IMR-90 (cell line): ENCODE measurements around the gene TCEA2. TPM values are rescaled to one million over a fixed set of nuclear protein-coding genes. Genes with fewer than 3 reads are reported as not detected.

Source experiments
- ATAC-seq: fragments of 200-7000 bp; cut with Tn5 transposase; 2 replicates; pipeline ENCODE4 v1.9.1; 2020; ENCODE audit warnings: low read depth, mild to moderate bottlenecking, moderate library complexity
- BruUV-seq: library from RNA; stranded (reverse); fragments of 400-500 nt; replicated peaks from 2 replicates; lab custom pipeline; 2021; lab: Mats Ljungman, UMichigan
- CTCF ChIA-PET: fragments of 300-600 bp; formaldehyde crosslinking; extraction: SDS; loops from one replicate; lab custom pipeline; 2021; ENCODE audit warnings: antibody characterized with exemption; lab: Yijun Ruan, JAX
- POLR2A ChIA-PET: fragments of 300-600 bp; sonication (Branson Sonifier 250); formaldehyde crosslinking; loops from one replicate; lab custom pipeline; 2022; ENCODE audit warnings: antibody characterized with exemption; ENCODE audit not compliant: unreplicated experiment; lab: Charles Lee
- DNase-seq: peaks from one replicate; pipeline ENCODE4 v3.0.0; 2013
- H2AFZ ChIP-seq: replicated peaks from 2 replicates; pipeline ENCODE3; 2013; ENCODE audit warnings: low read length, mild to moderate bottlenecking; ENCODE audit not compliant: poor library complexity
- H2AK5ac ChIP-seq: 2 replicates; pipeline ENCODE4 v1.6.1; 2013; ENCODE audit warnings: low read depth, low read length, inconsistent platforms
- H2AK9ac ChIP-seq: replicated peaks from 2 replicates; pipeline ENCODE3; 2013; ENCODE audit warnings: mild to moderate bottlenecking, low read depth, low read length, moderate library complexity; ENCODE audit not compliant: poor library complexity
- H2BK120ac ChIP-seq: 2 replicates; pipeline ENCODE4 v1.6.1; 2013; ENCODE audit warnings: low read depth, low read length, inconsistent platforms
- H2BK15ac ChIP-seq: 3 replicates; pipeline ENCODE4 v1.6.1; 2013; ENCODE audit warnings: low read depth, low read length, inconsistent platforms
- H2BK20ac ChIP-seq: 2 replicates; pipeline ENCODE4 v1.6.1; 2013; ENCODE audit warnings: low read depth, mild to moderate bottlenecking, inconsistent platforms, low read length, moderate library complexity
- H2BK5ac ChIP-seq: 2 replicates; pipeline ENCODE4 v1.6.1; 2013; ENCODE audit warnings: mild to moderate bottlenecking, low read depth, low read length, inconsistent platforms; ENCODE audit not compliant: poor library complexity, severe bottlenecking
- H3K14ac ChIP-seq: replicated peaks from 2 replicates; pipeline ENCODE4 v1.6.1; 2013; ENCODE audit warnings: low read depth, low read length, inconsistent platforms
- H3K18ac ChIP-seq: 2 replicates; pipeline ENCODE4 v1.6.1; 2013; ENCODE audit warnings: low read depth, low read length, control low read depth
- H3K23ac ChIP-seq: 2 replicates; pipeline ENCODE4 v1.6.1; 2013; ENCODE audit warnings: low read depth, low read length, inconsistent platforms
- H3K27ac ChIP-seq: 2 replicates; pipeline ENCODE4 v1.5.1; 2013; ENCODE audit warnings: mild to moderate bottlenecking, control low read depth, low read length; ENCODE audit not compliant: insufficient read depth
- H3K27me3 ChIP-seq: 2 replicates; pipeline ENCODE4 v1.6.1; 2013; ENCODE audit warnings: low read length; ENCODE audit not compliant: control insufficient read depth, insufficient read depth
- H3K36me3 ChIP-seq: 2 replicates; pipeline ENCODE4 v1.6.1; 2013; ENCODE audit warnings: low read length, mixed read lengths; ENCODE audit not compliant: control insufficient read depth, insufficient read depth
- H3K4ac ChIP-seq: 2 replicates; pipeline ENCODE4 v1.6.1; 2013; ENCODE audit warnings: low read depth, low read length, inconsistent platforms
- H3K4me1 ChIP-seq: 2 replicates; pipeline ENCODE4 v1.6.1; 2013; ENCODE audit warnings: low read length, mixed read lengths; ENCODE audit not compliant: control insufficient read depth, insufficient read depth
- H3K4me2 ChIP-seq: 2 replicates; pipeline ENCODE4 v1.6.1; 2013; ENCODE audit warnings: low read depth, mild to moderate bottlenecking, control low read depth, low read length, moderate library complexity
- H3K4me3 ChIP-seq: 2 replicates; pipeline ENCODE4 v1.5.1; 2013; ENCODE audit warnings: low read depth, mild to moderate bottlenecking, control low read depth, low read length, moderate library complexity; ENCODE audit not compliant: insufficient read depth
- H3K56ac ChIP-seq: 2 replicates; pipeline ENCODE4 v1.6.1; 2013; ENCODE audit warnings: low read length, inconsistent platforms; ENCODE audit not compliant: insufficient read depth; ENCODE audit errors: extremely low read depth
- H3K79me1 ChIP-seq, 2 experiments: 2 replicates each; pipeline ENCODE4 v1.6.1; 2013; ENCODE audit warnings: low read length in 2 of 2, inconsistent platforms in 1 of 2, low read depth in 1 of 2
- H3K9ac ChIP-seq: 2 replicates; pipeline ENCODE4 v1.6.1; 2013; ENCODE audit warnings: low read depth, low read length, control low read depth
- H3K9me1 ChIP-seq: 2 replicates; pipeline ENCODE4 v1.6.1; 2013; ENCODE audit warnings: low read length, inconsistent platforms; ENCODE audit not compliant: insufficient read depth
- H3K9me3 ChIP-seq: 2 replicates; pipeline ENCODE4 v1.6.1; 2013; ENCODE audit warnings: low read length; ENCODE audit not compliant: control insufficient read depth, insufficient read depth
- H4K20me1 ChIP-seq: 2 replicates; pipeline ENCODE4 v1.6.1; 2013; ENCODE audit warnings: low read length, inconsistent platforms; ENCODE audit not compliant: insufficient read depth
- H4K5ac ChIP-seq: 2 replicates; pipeline ENCODE4 v1.6.1; 2013; ENCODE audit warnings: mild to moderate bottlenecking, low read depth, low read length, control low read depth
- H4K8ac ChIP-seq, 2 experiments: 2 replicates each; pipeline ENCODE4 v1.6.1; 2013; ENCODE audit warnings: low read depth in 2 of 2, low read length in 2 of 2, control low read depth in 1 of 2, inconsistent platforms in 1 of 2
- H4K91ac ChIP-seq: 2 replicates; pipeline ENCODE4 v1.6.1; 2013; ENCODE audit warnings: low read depth, low read length, inconsistent platforms; ENCODE audit not compliant: insufficient read depth
- BHLHE40 ChIP-seq: fragments of 150-350 bp; IDR thresholded peaks from 2 replicates; pipeline ENCODE4 v1.6.1; 2016; ENCODE audit warnings: mild to moderate bottlenecking, low read depth, low read length
- CEBPB ChIP-seq: IDR thresholded peaks from 2 replicates; pipeline ENCODE4 v1.6.1; 2012; ENCODE audit warnings: low read depth, low read length, improper control_type of control experiment
- ELK1 ChIP-seq: fragments of 150-350 bp; IDR thresholded peaks from 2 replicates; pipeline ENCODE4 v1.6.1; 2016; ENCODE audit warnings: low read depth, mild to moderate bottlenecking, low read length, moderate library complexity, borderline replicate concordance
- FOS ChIP-seq: fragments of 150-350 bp; IDR thresholded peaks from 2 replicates; pipeline ENCODE4 v1.6.1; 2016; ENCODE audit warnings: low read depth, low read length
- MAFK ChIP-seq: IDR thresholded peaks from 2 replicates; pipeline ENCODE4 v1.6.1; 2012; ENCODE audit warnings: low read depth, low read length, improper control_type of control experiment
- MAZ ChIP-seq: IDR thresholded peaks from 2 replicates; pipeline ENCODE4 v1.6.1; 2012; ENCODE audit warnings: low read depth, mild to moderate bottlenecking, low read length, improper control_type of control experiment, moderate library complexity, borderline replicate concordance
- NFE2L2 ChIP-seq: fragments of 150-350 bp; IDR thresholded peaks from 2 replicates; pipeline ENCODE4 v1.6.1; 2016; ENCODE audit warnings: low read depth, mild to moderate bottlenecking, low read length
- RAD21 ChIP-seq: IDR thresholded peaks from 2 replicates; pipeline ENCODE4 v1.6.1; 2012; ENCODE audit warnings: low read length, improper control_type of control experiment
- RFX5 ChIP-seq: IDR thresholded peaks from 2 replicates; pipeline ENCODE4 v1.8.0; 2012; ENCODE audit warnings: low read depth, mild to moderate bottlenecking, low read length, moderate library complexity
- WGBS, 2 experiments: methylation state at CpG; one replicate each; pipeline versions ENCODE4 v1.1.5 to v1.1.7; 2013; ENCODE audit warnings: missing lambda C conversion rate in 2 of 2; ENCODE audit not compliant: insufficient read length in 1 of 2; ENCODE audit errors: extremely low coverage in 2 of 2; 5-methylcytosine and 5-hydroxymethylcytosine counted together
- dilution Hi-C: fragments of 300-500 bp; cut with HindIII; formaldehyde crosslinking; loops from one replicate; pipeline ENCODE4 v1.14.3; 2018; ENCODE audit warnings: low sequenced_read_pairs; ENCODE audit not compliant: unreplicated experiment
- in situ Hi-C: fragments of 300-500 bp; cut with MboI; formaldehyde crosslinking; loops from 3 replicates; pipeline ENCODE4 v1.14.3; 2019; ENCODE audit warnings: low sequenced_read_pairs, inconsistent platforms, mixed read lengths
- intact Hi-C: fragments of 100-400 bp; cut with micrococcal nuclease; formaldehyde crosslinking; loops from 2 replicates; pipeline ENCODE4 v1.10.0; 2022
- polyA plus RNA-seq, 3 experiments: library from polyadenylated mRNA; depleted of rRNA; stranded (reverse); fragments of >200 nt; gene quantifications; 2 replicates each; pipeline ENCODE4 v1.2.3, GENCODE V29; 2012; ENCODE audit warnings: low replicate concordance in 1 of 3
- total RNA-seq: library from RNA; depleted of rRNA; stranded (reverse); fragments of >200 nt; gene quantifications from 2 replicates; pipeline ENCODE4 v1.2.3, GENCODE V29; 2012
- TF ChIP-seq, protein P1 (sequence below): conservative IDR thresholded peaks from 2 replicates; pipeline ENCODE4 v1.5.1; 2012; ENCODE audit warnings: mild to moderate bottlenecking, low read depth, low read length, improper control_type of control experiment
- TF ChIP-seq, protein P2 (sequence below): fragments of 150-350 bp; IDR thresholded peaks from 2 replicates; pipeline ENCODE4 v1.6.1; 2017; ENCODE audit warnings: mild to moderate bottlenecking, antibody characterized with exemption, low read length, low read depth

The TCEA2 gene
- total and polyA plus RNA-seq, 2 of the 4 experiments (the other 2 are of a cell fraction) = 9.3 to 30.0 TPM

- Histone ChIP-seq H2BK15ac (no peak overlapping the region), H2BK120ac (no peak overlapping the region), H2BK20ac (no peak overlapping the region), H4K91ac (no peak overlapping the region), H3K18ac (no peak overlapping the region), H3K4ac (no peak overlapping the region), H3K27me3 (no peaks in the 10 kb centered on the region; the same call in 1 of the 2 replicates), H3K56ac (no peak overlapping the region), H2AFZ (no peak overlapping the region), H3K14ac (no peak overlapping the region), H3K36me3 (peaks cover 55% of the 10 kb centered on the region), H3K4me3 (no peak overlapping the region), H3K27ac (no peak overlapping the region), H3K9ac (no peak overlapping the region), H2AK9ac (no peak overlapping the region), H3K9me1 (no peaks in the 10 kb centered on the region), H4K20me1 (peaks cover 5% of the 10 kb centered on the region; the same call in 1 of the 2 replicates), H2BK5ac (no peak overlapping the region), H4K8ac (no peak overlapping the region), H3K9me3 (no peaks in the 10 kb centered on the region), H3K4me1 (peaks cover 4% of the 10 kb centered on the region; the same call in 1 of the 2 replicates), H3K79me1 (no peaks in the 10 kb centered on the region), H4K5ac (no peak overlapping the region), H3K23ac (no peak overlapping the region), H3K4me2 (no peak overlapping the region), H2AK5ac (no peak overlapping the region)
- POLR2A ChIA-PET = no interaction called here
- CTCF ChIA-PET = no interaction called here
- WGBS, 2 experiments = 95% methylated on average over 11 of the region's 19 CpGs; no CpG with 5 or more reads in 1 of the 2 experiments
- DNase-seq (no peak), ATAC-seq (no peak)
- intact Hi-C loops = no loop called here
- no TSS peak for BruUV-seq
- dilution Hi-C loops = no loop called here
- TF ChIP-seq MAFK (no peak), RFX5 (no peak), ELK1 (no peak), NFE2L2 (no peak), RAD21 (no peak), CEBPB (no peak), FOS (no peak), BHLHE40 (no peak), MAZ (no peak)
- TF ChIP-seq, protein P1, sequence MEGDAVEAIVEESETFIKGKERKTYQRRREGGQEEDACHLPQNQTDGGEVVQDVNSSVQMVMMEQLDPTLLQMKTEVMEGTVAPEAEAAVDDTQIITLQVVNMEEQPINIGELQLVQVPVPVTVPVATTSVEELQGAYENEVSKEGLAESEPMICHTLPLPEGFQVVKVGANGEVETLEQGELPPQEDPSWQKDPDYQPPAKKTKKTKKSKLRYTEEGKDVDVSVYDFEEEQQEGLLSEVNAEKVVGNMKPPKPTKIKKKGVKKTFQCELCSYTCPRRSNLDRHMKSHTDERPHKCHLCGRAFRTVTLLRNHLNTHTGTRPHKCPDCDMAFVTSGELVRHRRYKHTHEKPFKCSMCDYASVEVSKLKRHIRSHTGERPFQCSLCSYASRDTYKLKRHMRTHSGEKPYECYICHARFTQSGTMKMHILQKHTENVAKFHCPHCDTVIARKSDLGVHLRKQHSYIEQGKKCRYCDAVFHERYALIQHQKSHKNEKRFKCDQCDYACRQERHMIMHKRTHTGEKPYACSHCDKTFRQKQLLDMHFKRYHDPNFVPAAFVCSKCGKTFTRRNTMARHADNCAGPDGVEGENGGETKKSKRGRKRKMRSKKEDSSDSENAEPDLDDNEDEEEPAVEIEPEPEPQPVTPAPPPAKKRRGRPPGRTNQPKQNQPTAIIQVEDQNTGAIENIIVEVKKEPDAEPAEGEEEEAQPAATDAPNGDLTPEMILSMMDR = no peak
- TF ChIP-seq, protein P2, sequence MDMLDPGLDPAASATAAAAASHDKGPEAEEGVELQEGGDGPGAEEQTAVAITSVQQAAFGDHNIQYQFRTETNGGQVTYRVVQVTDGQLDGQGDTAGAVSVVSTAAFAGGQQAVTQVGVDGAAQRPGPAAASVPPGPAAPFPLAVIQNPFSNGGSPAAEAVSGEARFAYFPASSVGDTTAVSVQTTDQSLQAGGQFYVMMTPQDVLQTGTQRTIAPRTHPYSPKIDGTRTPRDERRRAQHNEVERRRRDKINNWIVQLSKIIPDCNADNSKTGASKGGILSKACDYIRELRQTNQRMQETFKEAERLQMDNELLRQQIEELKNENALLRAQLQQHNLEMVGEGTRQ = no peak
- in situ Hi-C loops = no loop called here
Observed at GRCh38 chr20:64031822-64032314, 31.1 kb upstream of the TCEA2 start.
